ENCODE results near the gene PTPN5.

Gene PTPN5

GRCh38 chr11:18768978-18769377 lies 22.6 kb downstream of the PTPN5 start:
- Histone ChIP-seq H3K27me3 (ENCODE audit: insufficient read depth, low read length) (peaks cover 9% of the 10 kb centered on the region), H3K9me3 (ENCODE audit: low read length) (no peaks in the 10 kb centered on the region), H2AFZ (ENCODE audit: low read depth, low read length) (no peak overlapping the region), H3K4me3 (ENCODE audit: low read length) (no peak overlapping the region), H3K36me3 (ENCODE audit: insufficient read depth, low read length) (no peaks in the 10 kb centered on the region), H3K4me1 (ENCODE audit: insufficient read depth, low read length) (no peaks in the 10 kb centered on the region)

GRCh38 chr11:18768472-18768901 lies 23.1 kb downstream of the PTPN5 start:
- Histone ChIP-seq H2AFZ (ENCODE audit: low read depth, low read length) (no peak overlapping the region), H3K36me3 (ENCODE audit: insufficient read depth, low read length) (no peaks in the 10 kb centered on the region), H3K27me3 (ENCODE audit: insufficient read depth, low read length) (peaks cover 9% of the 10 kb centered on the region), H3K4me3 (ENCODE audit: low read length) (no peak overlapping the region), H3K9me3 (ENCODE audit: low read length) (no peaks in the 10 kb centered on the region), H3K4me1 (ENCODE audit: insufficient read depth, low read length) (no peaks in the 10 kb centered on the region)

- Histone ChIP-seq H3K36me3 (ENCODE audit: insufficient read depth, low read length) (no peaks in the 10 kb centered on the region), H2AFZ (ENCODE audit: low read depth, low read length) (no peak overlapping the region), H3K4me3 (ENCODE audit: low read length) (no peak overlapping the region), H3K4me1 (ENCODE audit: insufficient read depth, low read length) (no peaks in the 10 kb centered on the region), H3K27me3 (ENCODE audit: insufficient read depth, low read length) (no peaks in the 10 kb centered on the region), H3K9me3 (ENCODE audit: low read length) (no peaks in the 10 kb centered on the region)
Measured at GRCh38 chr11:18766015-18766414, 25.6 kb downstream of the PTPN5 start.

GRCh38 chr11:18765554-18765953 lies 26.0 kb downstream of the PTPN5 start:
- no peaks in the 10 kb centered on the region for H3K27me3 ChIP-seq (ENCODE audit: insufficient read depth, low read length)
- no peaks in the 10 kb centered on the region for H3K4me1 ChIP-seq (ENCODE audit: insufficient read depth, low read length)
- no peaks in the 10 kb centered on the region for H3K36me3 ChIP-seq (ENCODE audit: insufficient read depth, low read length)
- no peaks in the 10 kb centered on the region for H3K9me3 ChIP-seq (ENCODE audit: low read length)
- H3K4me3 ChIP-seq (ENCODE audit: low read length) = no peak overlapping the region
- H2AFZ ChIP-seq (ENCODE audit: low read depth, low read length) = no peak overlapping the region

- Histone ChIP-seq H3K36me3 (ENCODE audit: insufficient read depth, low read length) (no peaks in the 10 kb centered on the region), H3K27me3 (ENCODE audit: insufficient read depth, low read length) (no peaks in the 10 kb centered on the region), H3K4me1 (ENCODE audit: insufficient read depth, low read length) (no peaks in the 10 kb centered on the region), H3K4me3 (ENCODE audit: low read length) (no peak overlapping the region), H2AFZ (ENCODE audit: low read depth, low read length) (no peak overlapping the region), H3K9me3 (ENCODE audit: low read length) (no peaks in the 10 kb centered on the region)
Measured at GRCh38 chr11:18761741-18762140, 29.9 kb downstream of the PTPN5 start.

GRCh38 chr11:18761144-18761543 lies 30.5 kb downstream of the PTPN5 start:
- no peaks in the 10 kb centered on the region for H3K9me3 ChIP-seq (ENCODE audit: low read length)
- H2AFZ ChIP-seq (ENCODE audit: low read depth, low read length) = no peak overlapping the region
- no peaks in the 10 kb centered on the region for H3K27me3 ChIP-seq (ENCODE audit: insufficient read depth, low read length)
- H3K36me3 ChIP-seq (ENCODE audit: insufficient read depth, low read length) = no peaks in the 10 kb centered on the region
- no peaks in the 10 kb centered on the region for H3K4me1 ChIP-seq (ENCODE audit: insufficient read depth, low read length)
- H3K4me3 ChIP-seq (ENCODE audit: low read length) = no peak overlapping the region

- Histone ChIP-seq H3K9me3 (ENCODE audit: low read length) (no peaks in the 10 kb centered on the region), H3K4me3 (ENCODE audit: low read length) (no peak overlapping the region), H2AFZ (ENCODE audit: low read depth, low read length) (no peak overlapping the region), H3K4me1 (ENCODE audit: insufficient read depth, low read length) (peaks cover 3% of the 10 kb centered on the region), H3K36me3 (ENCODE audit: insufficient read depth, low read length) (no peaks in the 10 kb centered on the region), H3K27me3 (ENCODE audit: insufficient read depth, low read length) (no peaks in the 10 kb centered on the region)
Measured at GRCh38 chr11:18757811-18758210, 33.8 kb downstream of the PTPN5 start.

GRCh38 chr11:18756889-18757288 lies 34.7 kb downstream of the PTPN5 start:
- Histone ChIP-seq H3K9me3 (ENCODE audit: low read length) (no peaks in the 10 kb centered on the region), H3K36me3 (ENCODE audit: insufficient read depth, low read length) (no peaks in the 10 kb centered on the region), H3K4me1 (ENCODE audit: insufficient read depth, low read length) (peaks cover 10% of the 10 kb centered on the region), H3K4me3 (ENCODE audit: low read length) (no peak overlapping the region), H2AFZ (ENCODE audit: low read depth, low read length) (no peak overlapping the region), H3K27me3 (ENCODE audit: insufficient read depth, low read length) (no peaks in the 10 kb centered on the region)

GRCh38 chr11:18754308-18754707 lies 37.3 kb downstream of the PTPN5 start:
- Histone ChIP-seq H3K4me3 (ENCODE audit: low read length) (no peak overlapping the region), H3K36me3 (ENCODE audit: insufficient read depth, low read length) (no peaks in the 10 kb centered on the region), H2AFZ (ENCODE audit: low read depth, low read length) (no peak overlapping the region), H3K4me1 (ENCODE audit: insufficient read depth, low read length) (peaks cover 10% of the 10 kb centered on the region), H3K27me3 (ENCODE audit: insufficient read depth, low read length) (peaks cover 3% of the 10 kb centered on the region), H3K9me3 (ENCODE audit: low read length) (no peaks in the 10 kb centered on the region)

- Histone ChIP-seq H3K9me3 (ENCODE audit: low read length) (no peaks in the 10 kb centered on the region), H2AFZ (ENCODE audit: low read depth, low read length) (no peak overlapping the region), H3K4me1 (ENCODE audit: insufficient read depth, low read length) (peaks cover 16% of the 10 kb centered on the region), H3K36me3 (ENCODE audit: insufficient read depth, low read length) (no peaks in the 10 kb centered on the region), H3K27me3 (ENCODE audit: insufficient read depth, low read length) (peaks cover 3% of the 10 kb centered on the region), H3K4me3 (ENCODE audit: low read length) (no peak overlapping the region)
Measured at GRCh38 chr11:18752502-18752901, 39.1 kb downstream of the PTPN5 start.

GRCh38 chr11:18750944-18751343 lies 40.7 kb downstream of the PTPN5 start:
- no peak overlapping the region for H3K4me3 ChIP-seq (ENCODE audit: low read length)
- H2AFZ ChIP-seq (ENCODE audit: low read depth, low read length) = no peak overlapping the region
- H3K4me1 ChIP-seq (ENCODE audit: insufficient read depth, low read length) = peaks cover 16% of the 10 kb centered on the region
- H3K27me3 ChIP-seq (ENCODE audit: insufficient read depth, low read length) = peaks cover 3% of the 10 kb centered on the region
- H3K36me3 ChIP-seq (ENCODE audit: insufficient read depth, low read length) = no peaks in the 10 kb centered on the region
- H3K9me3 ChIP-seq (ENCODE audit: low read length) = no peaks in the 10 kb centered on the region

GRCh38 chr11:18749681-18750319 lies 41.8 kb downstream of the PTPN5 start:
- Histone ChIP-seq H3K36me3 (ENCODE audit: insufficient read depth, low read length) (no peaks in the 10 kb centered on the region), H3K4me3 (ENCODE audit: low read length) (no peak overlapping the region), H3K4me1 (ENCODE audit: insufficient read depth, low read length) (peaks cover 16% of the 10 kb centered on the region), H3K9me3 (ENCODE audit: low read length) (no peaks in the 10 kb centered on the region), H3K27me3 (ENCODE audit: insufficient read depth, low read length) (peaks cover 12% of the 10 kb centered on the region), H2AFZ (ENCODE audit: low read depth, low read length) (no peak overlapping the region)

- Histone ChIP-seq H3K9me3 (ENCODE audit: low read length) (no peaks in the 10 kb centered on the region), H3K4me1 (ENCODE audit: insufficient read depth, low read length) (peaks cover 16% of the 10 kb centered on the region), H3K4me3 (ENCODE audit: low read length) (no peak overlapping the region)
Measured at GRCh38 chr11:18748766-18749365, 42.7 kb downstream of the PTPN5 start.

GRCh38 chr11:18745251-18745650 lies 46.3 kb downstream of the PTPN5 start:
- H3K36me3 ChIP-seq (ENCODE audit: insufficient read depth, low read length) = no peaks in the 10 kb centered on the region
- H3K9me3 ChIP-seq (ENCODE audit: low read length) = no peaks in the 10 kb centered on the region
- peaks cover 20% of the 10 kb centered on the region for H3K27me3 ChIP-seq (ENCODE audit: insufficient read depth, low read length)
- no peak overlapping the region for H2AFZ ChIP-seq (ENCODE audit: low read depth, low read length)
- no peak overlapping the region for H3K4me3 ChIP-seq (ENCODE audit: low read length)
- peaks cover 6% of the 10 kb centered on the region for H3K4me1 ChIP-seq (ENCODE audit: insufficient read depth, low read length)

More at GRCh38 chr11:18748766-18749365, 42.7 kb downstream of the PTPN5 start:
- peaks cover 18% of the 10 kb centered on the region for H3K27me3 ChIP-seq (ENCODE audit: insufficient read depth, low read length)
- no peaks in the 10 kb centered on the region for H3K36me3 ChIP-seq (ENCODE audit: insufficient read depth, low read length)
- no peak overlapping the region for H2AFZ ChIP-seq (ENCODE audit: low read depth, low read length)
